ENCODE measurements around the gene CDK13. TPM values are rescaled to one million over a fixed set of nuclear protein-coding genes. Genes with fewer than 3 reads are reported as not detected.

Gene CDK13
- total RNA-seq, 4 donors from 2014 or later: 56.0 to 99.0 (median 72.6) TPM

DNA sequence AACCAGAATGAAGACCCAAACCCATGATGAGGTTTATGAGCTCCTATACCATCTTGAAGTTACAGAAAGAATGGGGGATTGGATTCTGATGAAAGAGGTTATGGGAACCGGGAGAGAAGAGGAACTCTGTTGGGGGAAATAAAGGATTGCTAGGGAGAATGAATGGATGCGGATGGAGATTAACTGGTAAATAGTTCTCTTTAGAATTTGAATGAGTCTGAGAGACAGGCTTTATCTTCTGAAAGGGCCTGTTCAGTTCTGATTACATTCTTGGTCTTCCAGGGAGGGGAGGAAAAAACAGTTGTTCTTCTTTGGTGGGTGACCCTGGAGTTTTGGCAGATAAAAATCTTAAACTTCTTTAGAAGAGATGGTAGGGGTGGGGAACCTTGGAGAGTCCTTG lies 198.6 kb downstream of the CDK13 start:
- no peak for TF ChIP-seq EP300 (IDR thresholded peaks at IDR 0.05)
- no peak for TF ChIP-seq POLR2A (IDR thresholded peaks at IDR 0.05)
- TF ChIP-seq POLR2AphosphoS5 (IDR thresholded peaks at IDR 0.05): no peak
- no peak for TF ChIP-seq CTCF (IDR thresholded peaks at IDR 0.05)

More for the DNA sequence above, 198.6 kb downstream of the CDK13 start:
- Histone ChIP-seq H3K4me3 (no peak overlapping the region), H3K36me3 (no peaks in the 10 kb centered on the region), H3K4me1 (no peaks in the 10 kb centered on the region), H3K27ac (no peak overlapping the region), H3K9me3 (no peaks in the 10 kb centered on the region), H3K27me3 (no peaks in the 10 kb centered on the region)
- ATAC-seq: no peak
- WGBS, 2 donors (ENCODE audit: low coverage in 1 of 2): 76 to 92% methylated on average over 2 of the region's 2 CpGs

Small RNA genes lying within 50 kb of the gene (small RNA-seq; reads per million reads assigned to genes)
- 0 reads per million in 4 donors for gene AC006023.1
- 0 reads per million in 4 donors for gene AC006023.2

Other genes starting within 250 kb of the CDK13 start
- 10 to 100 TPM; 14.0 to 42.0 (median 38.0) TPM for gene MPLKIP, start 184.4 kb downstream of the CDK13 start, total RNA-seq
- gene SUGCT, start 184.7 kb downstream of the CDK13 start, total RNA-seq: 10 to 100 TPM in 2 of 4 donors, 1 to 10 TPM in 2; 1.2 to 17.3 (median 10.8) TPM